Measurements from ENCODE around the gene RCVRN.

- no peak for TF ChIP-seq EZH2 (IDR thresholded peaks at IDR 0.05; ENCODE audit: borderline replicate concordance, low read length)
- no peak for TF ChIP-seq CTCF (conservative IDR thresholded peaks at IDR 0.05 in 1 of 2, IDR thresholded peaks at IDR 0.05 in 1 of 2; ENCODE audit: extremely low read depth in 1 of 2, insufficient read depth in 1 of 2, low read depth in 1 of 2, low read length in 2 of 2)
Measured at GRCh38 chr17:9878356-9878755, 26.7 kb downstream of the RCVRN start.

Measured in mammary epithelial cell (primary cell).